ENCODE measurements around the gene VTI1A.
A peak's percentile ranks its signal among the peaks of the same experiment; 100 is the strongest.
"Not testable (repeated sequence)": the region's sequence is repeated elsewhere in the genome, so short reads cannot be mapped to it uniquely, and the experiment has no call there.

Gene VTI1A

GRCh38 chr10:112588225-112588990, 141.4 kb downstream of the VTI1A start:
- no peak for DNase-seq (ENCODE audit: low read depth)

GRCh38 chr10:112589081-112589480, 142.1 kb downstream of the VTI1A start:
- no peak for DNase-seq (ENCODE audit: low read depth)

- DNase-seq (ENCODE audit: low read depth): not testable (repeated sequence)
These were observed 143.8 kb downstream of the VTI1A start for GRCh38 chr10:112590786-112591185.

- no peak for DNase-seq (ENCODE audit: low read depth)
These were observed 146.0 kb downstream of the VTI1A start for GRCh38 chr10:112593023-112593422.

GRCh38 chr10:112601214-112602090, 154.4 kb downstream of the VTI1A start:
- DNase-seq (ENCODE audit: low read depth): no peak

GRCh38 chr10:112603062-112603461, 156.0 kb downstream of the VTI1A start:
- no peak for DNase-seq (ENCODE audit: low read depth)

- no peak for DNase-seq (ENCODE audit: low read depth)
These were observed 158.0 kb downstream of the VTI1A start for GRCh38 chr10:112605063-112605462.

- DNase-seq (ENCODE audit: low read depth): no peak
These were observed 160.5 kb downstream of the VTI1A start for GRCh38 chr10:112607506-112607905.

- DNase-seq (ENCODE audit: low read depth): no peak
These were observed 166.6 kb downstream of the VTI1A start for GRCh38 chr10:112613620-112614019.

- DNase-seq (ENCODE audit: low read depth): no peak
These were observed 167.1 kb downstream of the VTI1A start for GRCh38 chr10:112614072-112614471.

GRCh38 chr10:112614586-112614985, 167.6 kb downstream of the VTI1A start:
- DNase-seq (ENCODE audit: low read depth): no peak

GRCh38 chr10:112615269-112615668, 168.3 kb downstream of the VTI1A start:
- no peak for DNase-seq (ENCODE audit: low read depth)

- DNase-seq (ENCODE audit: low read depth): no peak
These were observed 169.6 kb downstream of the VTI1A start for GRCh38 chr10:112616647-112617046.

- DNase-seq (ENCODE audit: low read depth): no peak
These were observed 171.8 kb downstream of the VTI1A start for GRCh38 chr10:112618814-112619213.

- no peak for DNase-seq (ENCODE audit: low read depth)
These were observed 172.5 kb downstream of the VTI1A start for GRCh38 chr10:112619556-112619955.

- DNase-seq (ENCODE audit: low read depth): no peak
These were observed 175.8 kb downstream of the VTI1A start for GRCh38 chr10:112622786-112623185.

- no peak for DNase-seq (ENCODE audit: low read depth)
These were observed 177.6 kb downstream of the VTI1A start for GRCh38 chr10:112624546-112625048.

- DNase-seq (ENCODE audit: low read depth): no peak
These were observed 182.1 kb downstream of the VTI1A start for GRCh38 chr10:112628951-112629609.

GRCh38 chr10:112631501-112632400, 184.7 kb downstream of the VTI1A start:
- peak; percentile 85 for DNase-seq (ENCODE audit: low read depth)

GRCh38 chr10:112634096-112634830, 187.2 kb downstream of the VTI1A start:
- peak; percentile 41 for DNase-seq (ENCODE audit: low read depth)

- no peak for DNase-seq (ENCODE audit: low read depth)
These were observed 190.9 kb downstream of the VTI1A start for GRCh38 chr10:112637901-112638300.

Data from iris pigment epithelial cell (primary cell).